Common myeloid progenitor, CD34-positive (primary cell): ENCODE data around the gene SPOPL.
"Not testable (repeated sequence)": the region's sequence is repeated elsewhere in the genome, so short reads cannot be mapped to it uniquely, and the experiment has no call there.

ENCODE experiments used
- CTCF ChIA-PET: fragments of 350-600 bp; sonication (Branson Sonifier 250); formaldehyde crosslinking; loops from one replicate; lab custom pipeline; 2021; ENCODE audit warnings: antibody characterized with exemption; lab: Charles Lee
- POLR2A ChIA-PET: fragments of 350-600 bp; sonication (Branson Sonifier 250); formaldehyde crosslinking; loops from one replicate; lab custom pipeline; 2021; ENCODE audit warnings: antibody characterized with exemption; lab: Charles Lee
- DNase-seq, 3 donors: peaks; one replicate each; pipeline versions ENCODE4 v3.0.0 to v3.0.0-alpha.2; 2013
- H3K27ac ChIP-seq, 2 experiments: 1 replicate in 1 of 2; 2 replicates in 1 of 2; pipeline ENCODE4 v1.7.0; 2013; ENCODE audit warnings: inconsistent platforms in 2 of 2, low read length in 2 of 2, mild to moderate bottlenecking in 2 of 2, low read depth in 1 of 2, moderate library complexity in 1 of 2; ENCODE audit not compliant: severe bottlenecking in 2 of 2, insufficient read depth in 1 of 2, poor library complexity in 1 of 2
- H3K27me3 ChIP-seq, 5 experiments: replicated peaks in 2 of 5; 1 replicate in 3 of 5; 2 replicates in 2 of 5; pipeline versions ENCODE4 v1.6.1 to v1.7.0; 2013; ENCODE audit warnings: low read length in 4 of 5, mild to moderate bottlenecking in 2 of 5, moderate library complexity in 2 of 5, inconsistent platforms in 1 of 5; ENCODE audit not compliant: insufficient read depth in 5 of 5, control insufficient read depth in 4 of 5
- H3K36me3 ChIP-seq, 4 experiments: 1 replicate in 2 of 4; 2 replicates in 2 of 4; pipeline versions ENCODE4 v1.6.1 to v1.7.0; 2013; ENCODE audit warnings: low read length in 3 of 4, control low read depth in 1 of 4, mild to moderate bottlenecking in 1 of 4; ENCODE audit not compliant: control insufficient read depth in 4 of 4, insufficient read depth in 4 of 4
- H3K4me1 ChIP-seq, 4 experiments: 1 replicate in 3 of 4; 2 replicates in 1 of 4; pipeline versions ENCODE4 v1.6.1 to v1.7.1; 2013; ENCODE audit warnings: low read length in 3 of 4, mild to moderate bottlenecking in 3 of 4, control low read depth in 1 of 4, inconsistent platforms in 1 of 4, moderate library complexity in 1 of 4; ENCODE audit not compliant: control insufficient read depth in 4 of 4, insufficient read depth in 4 of 4; ENCODE audit errors: control extremely low read depth in 1 of 4
- H3K4me3 ChIP-seq, 7 experiments: 1 replicate in 4 of 7; 2 replicates in 3 of 7; pipeline versions ENCODE4 v1.5.1 to v1.7.0; 2013; ENCODE audit warnings: mild to moderate bottlenecking in 7 of 7, low read length in 6 of 7, moderate library complexity in 6 of 7, inconsistent platforms in 2 of 7, low read depth in 2 of 7, control low read depth in 1 of 7; ENCODE audit not compliant: insufficient read depth in 4 of 7, control insufficient read depth in 1 of 7; ENCODE audit errors: extremely low read depth in 1 of 7
- H3K9me3 ChIP-seq, 5 experiments: 1 replicate in 4 of 5; 2 replicates in 1 of 5; pipeline versions ENCODE4 v1.6.1 to v1.7.1; 2013; ENCODE audit warnings: low read length in 4 of 5, mild to moderate bottlenecking in 2 of 5, inconsistent platforms in 1 of 5, low read depth in 1 of 5, moderate library complexity in 1 of 5; ENCODE audit not compliant: control insufficient read depth in 4 of 5, insufficient read depth in 2 of 5; ENCODE audit errors: control extremely low read depth in 1 of 5
- WGBS: methylation state at CpG from one replicate; pipeline ENCODE4 v1.1.5; 2013; ENCODE audit not compliant: insufficient coverage; 5-methylcytosine and 5-hydroxymethylcytosine counted together

SPOPL gene

GRCh38 chr2:138522556-138522955 lies 21.0 kb downstream of the SPOPL start:
- no CpG with 5 or more reads among the region's 3 CpGs for WGBS
- CTCF ChIA-PET: interaction anchor here (1.0 to 1.1 kb wide), 2 partner anchors 13 to 46 kb away, joined by 3 read pairs; no protein-coding TSS in a partner anchor
- POLR2A ChIA-PET: no interaction called here
- peaks cover 0 to 17% (median 2%) of the 10 kb centered on the region in 4 experiments for H3K36me3 ChIP-seq
- H3K27me3 ChIP-seq: no peaks in the 10 kb centered on the region
- H3K4me3 ChIP-seq: no peak overlapping the region
- DNase-seq: no peak
- peaks cover 0 to 12% (median 9%) of the 10 kb centered on the region in 5 experiments for H3K9me3 ChIP-seq
- H3K4me1 ChIP-seq: peaks cover 0 to 9% (median 0%) of the 10 kb centered on the region in 4 experiments
- no peak overlapping the region for H3K27ac ChIP-seq

DNA sequence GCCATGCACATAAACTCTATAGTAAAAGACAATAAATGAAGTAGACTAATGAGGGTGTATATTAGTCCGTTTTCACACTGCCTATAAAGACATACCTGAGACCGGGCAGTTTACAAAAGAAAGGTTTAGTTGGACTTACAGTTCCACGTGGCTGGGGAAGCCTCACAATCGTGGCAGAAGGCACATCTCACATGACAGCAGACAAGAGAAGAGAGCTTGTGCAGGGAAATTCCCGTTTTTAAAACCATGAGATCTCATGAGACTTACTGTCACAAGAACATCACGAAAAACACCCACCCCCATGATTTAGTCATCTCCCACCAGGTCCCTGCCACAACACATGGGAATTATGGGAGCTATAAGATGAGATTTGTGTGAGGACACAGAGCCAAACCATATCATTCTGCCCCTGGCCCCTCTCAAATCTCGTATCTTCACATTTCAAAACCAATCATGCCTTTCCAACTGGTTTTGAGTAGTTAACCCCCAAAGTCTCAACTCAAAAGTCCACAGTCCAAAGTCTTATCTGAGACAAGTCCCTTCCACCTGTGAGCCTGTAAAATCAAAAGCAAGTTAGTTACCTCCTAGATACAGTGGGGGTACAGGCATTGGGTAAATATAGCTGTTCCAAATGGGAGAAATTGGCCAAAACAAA lies 21.6 kb downstream of the SPOPL start:
- H3K27me3 ChIP-seq, H3K4me1 ChIP-seq, POLR2A ChIA-PET, H3K27ac ChIP-seq, DNase-seq, H3K4me3 ChIP-seq: not testable (repeated sequence)
- WGBS: 89% methylated on average over 3 of the region's 7 CpGs
- CTCF ChIA-PET: interaction anchor here (1.0 to 1.1 kb wide), 2 partner anchors 12 to 46 kb away, joined by 3 read pairs; no protein-coding TSS in a partner anchor
- Histone ChIP-seq H3K36me3 (peaks cover 0 to 17% (median 2%) of the 10 kb centered on the region in 4 experiments), H3K9me3 (peaks cover 0 to 12% (median 9%) of the 10 kb centered on the region in 5 experiments)

- CTCF ChIA-PET: interaction anchor here (1.1 kb wide), 1 partner anchor 12 kb away, joined by 3 read pairs; no protein-coding TSS in a partner anchor
- Histone ChIP-seq H3K36me3 (peaks cover 0 to 17% (median 2%) of the 10 kb centered on the region in 4 experiments), H3K9me3 (peaks cover 0 to 12% (median 9%) of the 10 kb centered on the region in 5 experiments)
- H3K27me3 ChIP-seq, POLR2A ChIA-PET, H3K4me3 ChIP-seq, H3K4me1 ChIP-seq, H3K27ac ChIP-seq: not testable (repeated sequence)
- DNase-seq: peak in 2 of 3 donors; percentile 9 to 32
- no CpG with 5 or more reads among the region's 3 CpGs for WGBS
Measured at GRCh38 chr2:138523673-138524042, 22.1 kb downstream of the SPOPL start.

DNA sequence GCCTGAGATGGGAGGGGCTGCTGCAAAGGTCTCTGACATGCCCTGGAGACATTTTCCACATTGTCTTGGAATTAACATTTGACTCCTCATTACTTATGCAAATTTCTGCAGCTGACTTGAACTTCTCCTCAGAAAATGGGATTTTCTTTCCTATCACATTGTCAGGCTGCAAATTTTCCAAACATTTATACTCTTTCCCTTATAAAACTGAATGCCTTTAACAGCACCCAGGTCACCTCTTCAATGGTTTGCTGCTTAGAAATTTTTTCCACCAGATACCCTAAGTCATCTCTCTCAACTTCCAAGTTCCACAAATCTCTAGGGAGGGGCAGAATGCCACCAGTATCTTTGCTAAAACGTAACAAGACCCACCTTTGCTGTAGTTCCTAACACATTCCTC lies 22.8 kb downstream of the SPOPL start:
- DNase-seq, CTCF ChIA-PET, H3K27ac ChIP-seq, H3K27me3 ChIP-seq, POLR2A ChIA-PET, H3K4me3 ChIP-seq, H3K4me1 ChIP-seq: not testable (repeated sequence)
- Histone ChIP-seq H3K9me3 (peaks cover 0 to 12% (median 9%) of the 10 kb centered on the region in 5 experiments), H3K36me3 (peaks cover 0 to 17% (median 2%) of the 10 kb centered on the region in 4 experiments)
- WGBS: 100% methylated on average over 1 of the region's 1 CpG

- CTCF ChIA-PET: no interaction called here
- peak in 1 of 3 donors; percentile 26 for DNase-seq
Measured at GRCh38 chr2:138531913-138532312, 30.3 kb downstream of the SPOPL start.

GRCh38 chr2:138534791-138535190 lies 33.2 kb downstream of the SPOPL start:
- peaks cover 0 to 2% (median 0%) of the 10 kb centered on the region in 4 experiments for H3K4me1 ChIP-seq
- peaks cover 6 to 27% (median 16%) of the 10 kb centered on the region in 4 experiments for H3K36me3 ChIP-seq
- H3K27ac ChIP-seq: no peak overlapping the region
- no peak overlapping the region for H3K4me3 ChIP-seq
- DNase-seq: no peak
- ChIA-PET POLR2A (no interaction called here), CTCF (no interaction called here)
- peaks cover 4 to 23% (median 15%) of the 10 kb centered on the region in 5 experiments for H3K9me3 ChIP-seq
- H3K27me3 ChIP-seq: no peaks in the 10 kb centered on the region

More at GRCh38 chr2:138531913-138532312, 30.3 kb downstream of the SPOPL start:
- H3K36me3 ChIP-seq: peaks cover 1 to 14% (median 8%) of the 10 kb centered on the region in 4 experiments
- H3K4me1 ChIP-seq: peaks cover 0 to 2% (median 0%) of the 10 kb centered on the region in 4 experiments
- POLR2A ChIA-PET: no interaction called here
- H3K9me3 ChIP-seq: peaks cover 1 to 9% (median 5%) of the 10 kb centered on the region in 5 experiments
- no peaks in the 10 kb centered on the region for H3K27me3 ChIP-seq
- H3K27ac ChIP-seq: no peak overlapping the region
- no peak overlapping the region for H3K4me3 ChIP-seq
- whole genome bisulfite sequencing: 60% methylated on average over 3 of the region's 3 CpGs

DNA sequence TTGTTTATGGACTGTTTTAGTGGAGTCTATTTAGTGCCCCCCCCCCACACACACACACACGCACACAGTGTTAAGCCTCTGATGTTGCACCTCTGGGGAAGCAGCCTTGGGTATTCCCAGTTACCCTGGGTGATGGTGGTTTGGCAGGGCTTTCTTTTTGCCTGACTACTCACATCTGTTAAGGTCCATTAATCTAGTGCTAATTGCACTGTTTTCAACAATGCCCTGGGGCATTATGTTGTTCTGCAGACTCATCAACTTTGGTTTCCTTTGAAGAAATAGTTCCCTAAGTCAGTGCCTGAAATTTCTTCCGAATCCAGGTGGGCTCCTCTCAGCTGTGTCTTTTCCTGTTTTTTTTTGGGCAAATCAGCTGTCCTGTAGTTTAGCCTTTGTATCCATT lies 34.7 kb downstream of the SPOPL start:
- Histone ChIP-seq H3K9me3 (peaks cover 4 to 23% (median 15%) of the 10 kb centered on the region in 5 experiments), H3K27ac (no peak overlapping the region), H3K36me3 (peaks cover 6 to 27% (median 16%) of the 10 kb centered on the region in 4 experiments), H3K27me3 (no peaks in the 10 kb centered on the region), H3K4me1 (peaks cover 0 to 2% (median 0%) of the 10 kb centered on the region in 4 experiments), H3K4me3 (no peak overlapping the region)
- WGBS: 100% methylated on average over 1 of the region's 2 CpGs
- DNase-seq: no peak
- ChIA-PET POLR2A (no interaction called here), CTCF (interaction anchor here (1.1 kb wide), 1 partner anchor 13 kb away, joined by 3 read pairs; no protein-coding TSS in a partner anchor)
